IPS DF 4.7 (cell line): ENCODE data around the gene ADAMTS3.

Experiments used
- DNase-seq: peaks from one replicate; pipeline ENCODE4 v3.0.0-alpha.2; 2013; ENCODE audit warnings: low spot score; ENCODE audit errors: extremely low read depth

The ADAMTS3 gene

DNA sequence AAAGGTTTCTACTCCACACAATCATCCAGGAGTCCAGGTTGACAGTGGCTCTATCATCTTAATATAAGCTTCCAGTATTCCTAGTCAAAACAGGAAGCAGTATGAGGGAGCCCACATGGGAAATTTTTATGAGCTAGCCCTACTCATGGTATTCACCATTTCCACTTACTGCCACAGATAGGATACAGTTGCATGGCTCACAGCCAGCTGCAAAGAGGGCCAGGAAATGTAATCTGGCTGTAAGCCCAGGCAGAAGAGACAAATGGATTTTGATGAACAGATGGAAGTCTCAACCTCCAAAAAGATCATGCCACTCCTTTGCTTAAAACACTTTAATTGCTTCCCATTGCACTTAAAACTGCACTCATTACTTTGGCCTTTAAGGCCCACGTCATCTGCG is 150.6 kb downstream of the ADAMTS3 start:
- DNase-seq: no peak

DNA sequence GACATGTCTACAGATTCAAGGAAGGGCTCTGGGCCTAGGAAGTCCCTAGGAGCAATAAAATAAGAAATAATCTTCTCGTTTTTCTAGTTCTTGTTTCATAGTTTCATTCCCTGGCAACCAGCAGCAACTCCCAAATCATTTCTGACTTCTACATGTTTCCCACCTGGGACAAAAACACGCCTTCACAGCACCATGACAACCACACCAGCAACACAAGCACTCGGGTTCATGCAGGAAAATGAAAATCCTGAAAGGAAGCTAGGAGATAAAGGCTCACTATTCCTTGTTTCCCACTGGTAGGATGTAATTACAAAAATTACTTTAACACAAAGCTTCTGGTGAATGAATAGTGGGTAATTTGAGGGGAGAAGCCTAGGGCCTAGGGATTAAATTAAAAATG is 158.9 kb downstream of the ADAMTS3 start:
- no peak for DNase-seq

DNA sequence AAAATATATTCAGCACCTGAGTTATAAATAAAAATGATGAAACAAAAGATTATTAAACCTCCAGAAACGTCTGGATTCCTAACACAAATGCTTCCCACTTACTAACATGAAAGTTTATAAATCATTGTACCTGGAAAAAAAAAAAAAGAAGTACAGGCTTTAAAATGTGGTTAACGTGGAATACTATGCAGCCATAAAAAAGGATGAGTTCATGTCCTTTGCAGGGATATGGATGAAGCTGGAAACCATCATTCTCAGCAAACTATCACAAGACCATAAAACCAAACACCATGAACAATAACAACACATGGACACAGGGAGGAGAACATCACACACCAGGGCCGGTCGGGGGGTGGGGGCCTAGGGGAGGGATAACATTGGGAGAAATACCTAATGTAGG is 160.5 kb downstream of the ADAMTS3 start:
- DNase-seq: no peak

DNA sequence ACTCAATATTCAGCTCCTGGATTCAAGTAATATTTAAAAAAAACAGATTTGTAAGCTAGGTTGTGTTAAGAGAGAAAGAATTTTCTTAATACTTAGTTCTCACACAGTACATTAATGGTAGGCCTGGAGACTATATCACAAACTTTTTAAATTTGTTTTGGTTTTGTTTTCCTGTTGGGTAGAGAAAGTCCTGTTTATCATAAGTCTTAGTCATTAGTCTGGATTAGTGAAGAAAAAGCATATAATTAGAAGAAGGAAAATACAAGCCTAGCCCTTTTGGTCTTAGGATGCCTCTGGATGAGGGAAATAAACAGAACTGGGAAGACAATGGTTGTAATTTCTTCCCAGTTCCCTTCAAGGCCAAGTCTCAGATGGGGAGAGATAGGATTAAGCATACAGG is 163.6 kb downstream of the ADAMTS3 start:
- no peak for DNase-seq

DNA sequence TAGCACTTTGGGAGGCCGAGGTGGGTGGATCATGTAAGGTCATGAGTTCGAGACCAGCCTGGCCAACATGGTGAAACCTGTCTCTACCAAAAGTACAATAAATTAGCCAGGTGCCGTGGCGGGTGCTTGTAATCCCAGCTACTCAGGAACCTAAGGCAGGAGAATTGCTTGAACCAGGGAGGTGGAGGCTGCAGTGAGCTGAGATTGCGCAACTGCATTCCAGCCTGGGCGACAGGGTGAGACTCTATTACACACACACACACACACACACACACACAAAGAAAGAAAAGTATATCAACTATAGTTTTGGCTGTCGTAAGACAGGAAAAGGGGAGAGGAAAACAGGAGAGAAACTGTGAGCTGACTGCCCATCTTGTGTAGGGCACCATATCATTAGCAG is 171.7 kb downstream of the ADAMTS3 start:
- DNase-seq: no peak

DNA sequence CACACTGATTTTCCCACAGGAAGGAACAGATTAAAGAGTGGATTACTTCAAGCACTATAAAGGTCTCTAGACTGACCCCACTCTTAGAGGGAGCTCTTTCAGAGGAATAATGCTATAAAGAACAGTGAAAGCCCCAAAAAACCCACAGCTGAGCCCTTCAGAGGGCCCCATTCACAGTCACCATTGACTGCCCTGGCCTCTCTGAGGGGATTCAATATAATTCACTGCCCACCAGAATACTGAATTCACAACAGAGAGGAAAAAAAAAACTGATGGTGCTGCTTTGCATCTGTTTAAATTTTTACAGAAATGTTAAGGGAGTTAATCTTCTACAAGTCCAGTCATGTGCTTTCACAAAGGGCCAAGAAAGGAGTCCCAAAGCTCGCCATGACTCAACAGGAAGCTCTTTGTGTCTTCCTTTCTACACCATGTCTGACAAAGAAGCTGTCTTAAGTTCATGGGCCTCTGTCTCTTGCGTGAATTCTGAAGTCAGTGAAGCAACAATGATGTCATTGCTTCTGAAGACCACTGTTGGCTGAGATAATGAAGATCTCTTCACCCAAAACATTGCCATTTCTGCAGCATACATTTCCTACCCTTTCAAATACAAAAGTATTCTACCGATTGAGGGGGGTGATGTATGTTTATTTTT is 174.9 kb downstream of the ADAMTS3 start:
- DNase-seq: no peak

DNA sequence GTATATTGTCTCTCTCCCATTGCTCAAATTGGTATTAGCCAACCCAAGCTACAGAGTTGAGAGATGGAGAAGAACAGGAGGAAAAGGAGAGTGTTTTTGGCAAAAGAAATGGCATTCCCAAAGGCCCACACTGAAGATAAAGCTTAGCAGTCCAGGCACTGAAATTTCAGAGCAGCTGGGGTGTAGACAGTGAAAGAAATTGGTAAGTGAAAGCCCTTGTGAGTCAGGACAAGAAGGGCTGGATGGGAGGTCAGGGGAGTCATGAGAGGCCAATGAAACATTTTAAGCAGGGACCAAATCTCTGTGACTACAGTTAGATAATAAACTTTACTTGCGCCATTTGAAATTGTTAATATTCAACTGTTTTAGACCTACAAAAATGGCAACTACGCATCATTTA is 177.7 kb downstream of the ADAMTS3 start:
- DNase-seq: no peak

DNA sequence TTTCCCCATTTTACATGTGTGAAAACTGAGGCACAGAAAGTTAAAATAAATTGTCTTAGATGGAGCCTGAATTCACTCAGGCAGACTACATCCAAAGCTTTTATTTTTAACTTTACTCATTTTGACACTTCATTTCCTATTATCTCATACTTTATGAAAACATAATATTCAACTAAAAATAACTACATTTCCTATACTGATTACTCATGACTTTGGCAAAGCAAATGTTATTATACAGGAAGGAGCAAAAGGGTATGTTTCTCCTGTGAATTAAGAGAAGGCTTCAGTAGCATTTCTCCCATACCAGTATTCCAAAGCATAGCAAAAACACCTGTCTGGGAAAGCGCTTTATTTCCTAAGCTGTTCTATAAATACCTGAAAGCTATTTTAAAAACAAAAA is 178.6 kb downstream of the ADAMTS3 start:
- DNase-seq: no peak

DNA sequence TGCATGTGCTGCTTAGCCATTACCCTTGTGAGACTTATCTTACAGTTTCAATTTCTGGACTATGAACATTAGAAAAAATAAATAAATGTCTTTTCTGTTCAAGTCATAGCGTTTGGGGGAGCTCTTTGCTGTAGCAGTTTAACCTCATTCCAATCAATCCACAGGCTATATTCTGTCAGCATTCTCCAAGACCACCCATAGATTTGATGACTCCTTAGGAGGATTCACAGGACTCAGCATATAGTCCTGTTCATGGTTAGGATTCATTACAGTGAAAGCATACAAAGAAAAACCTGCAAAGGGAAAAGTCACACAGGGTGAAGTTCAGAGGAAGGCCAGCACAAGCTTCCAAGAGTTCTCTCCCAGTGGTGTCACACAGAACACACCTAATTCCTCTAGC is 180.5 kb downstream of the ADAMTS3 start:
- DNase-seq: no peak

DNA sequence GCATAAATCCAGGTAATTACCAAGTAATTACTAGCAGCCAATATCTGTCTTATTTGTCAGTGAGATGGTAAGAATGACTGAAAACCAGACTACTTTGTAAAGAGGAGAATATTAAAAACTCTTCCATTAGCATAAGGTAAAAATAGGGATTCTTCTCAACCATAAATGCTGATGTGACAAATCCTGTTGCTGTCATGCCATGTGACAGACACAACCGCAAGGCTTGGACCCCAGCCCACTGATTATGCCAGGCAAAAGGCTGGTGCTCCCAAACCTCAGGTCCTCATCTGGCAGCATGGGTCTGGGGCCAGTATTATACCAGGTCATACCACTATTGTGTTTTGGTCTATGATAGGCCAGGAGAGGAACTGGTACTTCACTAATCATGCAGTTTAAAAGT is 181.1 kb downstream of the ADAMTS3 start:
- DNase-seq: no peak

DNA sequence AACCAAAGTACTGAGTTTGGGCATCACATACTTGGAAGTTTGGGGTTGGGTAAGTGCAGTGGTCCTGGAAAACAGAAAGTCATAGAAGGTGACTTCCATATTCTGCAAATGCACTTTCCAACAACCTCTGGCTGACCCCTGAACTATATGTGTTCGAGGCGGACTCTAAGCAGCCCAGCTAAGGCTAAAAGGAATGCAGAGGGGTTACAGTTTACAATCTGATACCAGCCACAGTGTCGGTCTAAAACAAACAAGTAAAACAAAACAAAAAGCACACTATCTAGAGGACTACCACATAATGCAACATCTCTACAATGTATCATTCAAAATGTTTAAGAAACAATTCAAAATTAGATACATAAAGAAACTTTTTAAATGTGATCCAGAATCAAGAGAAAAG is 185.6 kb downstream of the ADAMTS3 start:
- DNase-seq: no peak

DNA sequence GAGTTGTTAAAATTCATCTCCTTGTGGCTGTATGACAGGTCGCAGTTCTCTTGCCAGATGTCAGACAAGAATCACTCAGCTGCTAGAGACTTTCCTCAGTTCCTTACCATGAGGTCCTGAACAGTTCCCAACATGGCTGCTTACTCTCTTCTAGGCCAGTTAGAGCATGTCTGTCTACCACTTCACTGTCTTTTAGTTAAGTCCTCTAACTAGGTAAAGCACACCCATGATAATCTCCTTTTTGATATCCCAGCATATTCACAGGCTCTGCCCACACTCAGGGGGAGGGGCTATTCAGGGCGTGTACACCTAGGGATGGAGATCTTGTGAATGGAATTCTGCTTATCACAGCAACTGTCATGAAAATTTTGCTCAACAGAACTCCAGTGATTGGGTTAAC is 190.1 kb downstream of the ADAMTS3 start:
- DNase-seq: no peak

DNA sequence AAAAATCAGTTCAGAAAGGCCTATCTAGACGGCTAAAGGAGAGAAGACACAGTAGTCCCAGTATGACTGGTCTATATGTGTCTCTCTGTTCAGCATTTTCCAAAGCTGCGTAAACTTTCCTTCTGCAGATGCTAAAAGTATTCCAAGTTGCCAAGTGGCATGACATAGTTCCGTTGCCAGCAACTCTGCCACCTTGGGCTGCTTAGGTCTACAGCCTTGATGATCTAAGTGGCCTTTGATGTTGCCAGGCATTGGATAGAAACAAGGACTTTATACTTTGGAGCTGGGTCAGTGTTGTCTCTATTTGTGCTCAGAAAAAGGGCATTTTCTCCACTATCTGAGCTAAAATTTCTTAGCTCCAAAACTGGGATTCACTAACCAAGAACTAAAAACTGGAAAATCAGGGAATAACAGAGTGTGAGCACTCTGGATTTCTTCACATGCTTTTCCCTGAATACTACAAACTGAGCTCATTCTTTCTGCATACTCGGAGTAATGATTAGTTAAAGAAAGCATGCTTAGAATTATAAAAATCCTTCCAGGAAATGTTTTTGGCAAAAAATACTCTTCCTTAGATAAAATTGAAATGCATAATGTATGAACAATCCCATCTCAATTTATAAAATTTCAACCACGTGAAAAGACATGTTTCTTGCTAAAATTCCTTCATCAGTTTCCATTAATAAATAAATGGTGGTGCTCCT is 191.4 kb downstream of the ADAMTS3 start:
- DNase-seq: no peak

DNA sequence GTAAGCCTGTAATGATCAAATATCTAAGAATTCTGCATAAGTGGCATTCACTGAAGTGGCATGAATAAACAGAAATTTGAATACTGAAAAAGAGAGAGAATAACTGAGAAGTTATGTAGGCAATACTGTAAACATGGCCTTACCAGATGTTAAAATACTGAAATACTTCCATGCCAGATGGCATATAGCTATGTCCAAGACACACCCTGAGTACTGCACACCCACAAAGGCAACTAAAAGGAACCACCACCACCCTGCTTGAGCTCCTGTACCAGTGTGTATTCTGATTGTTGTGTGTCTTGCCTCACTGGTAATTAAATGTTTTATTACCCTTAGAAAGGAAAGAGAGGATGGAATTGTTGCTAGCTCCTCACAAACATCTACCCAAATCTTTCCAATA is 192.1 kb downstream of the ADAMTS3 start:
- DNase-seq: no peak

DNA sequence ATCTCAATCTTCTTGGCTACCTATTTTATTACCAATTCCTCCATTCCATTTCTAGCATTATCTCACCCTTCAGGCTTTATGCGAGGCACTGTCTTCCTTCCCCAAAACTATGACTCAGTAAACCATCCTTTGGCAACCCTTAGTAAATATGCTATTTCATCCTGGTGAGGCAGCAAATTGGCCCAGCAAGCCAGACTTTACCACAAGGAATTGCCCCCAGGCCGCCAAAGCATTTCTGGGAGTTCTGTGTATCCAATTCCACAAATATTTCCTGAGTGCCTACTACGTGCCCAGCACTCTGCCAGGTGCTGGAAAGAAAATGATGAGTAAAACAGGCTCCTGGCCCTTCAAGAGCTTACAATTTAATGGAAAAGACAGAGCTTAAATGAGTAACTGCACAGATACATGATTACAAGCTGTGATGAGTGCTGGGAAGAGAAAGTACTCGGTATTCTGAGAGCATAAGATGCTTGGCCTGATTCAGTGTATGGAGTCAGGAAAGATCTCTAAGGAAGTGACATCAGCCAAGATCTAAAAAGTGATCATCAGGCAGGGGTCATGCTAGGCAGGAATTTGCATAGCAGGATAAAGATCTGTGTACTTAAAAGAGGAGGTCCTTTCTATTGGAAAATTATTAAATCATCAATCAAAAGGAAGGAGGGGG is 193.8 kb downstream of the ADAMTS3 start:
- no peak for DNase-seq

DNA sequence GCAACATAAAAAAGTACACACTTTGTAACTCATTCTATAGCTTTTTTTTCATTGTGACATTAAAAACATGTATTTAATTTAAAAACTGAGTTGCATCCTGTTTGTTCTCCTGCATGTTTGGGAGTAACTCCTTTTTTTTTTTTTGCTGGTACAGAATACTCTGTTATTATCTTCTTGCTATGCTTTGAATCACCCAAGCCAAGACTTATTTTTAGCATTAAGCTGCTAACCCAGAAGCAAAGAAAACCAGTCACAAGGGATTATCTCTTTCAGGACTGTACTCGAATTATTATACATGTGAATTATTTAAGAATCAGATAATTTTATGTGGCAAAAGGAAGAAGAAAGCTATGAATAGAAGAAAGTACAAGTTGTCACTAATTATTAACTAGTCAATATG is 194.9 kb downstream of the ADAMTS3 start:
- no peak for DNase-seq

DNA sequence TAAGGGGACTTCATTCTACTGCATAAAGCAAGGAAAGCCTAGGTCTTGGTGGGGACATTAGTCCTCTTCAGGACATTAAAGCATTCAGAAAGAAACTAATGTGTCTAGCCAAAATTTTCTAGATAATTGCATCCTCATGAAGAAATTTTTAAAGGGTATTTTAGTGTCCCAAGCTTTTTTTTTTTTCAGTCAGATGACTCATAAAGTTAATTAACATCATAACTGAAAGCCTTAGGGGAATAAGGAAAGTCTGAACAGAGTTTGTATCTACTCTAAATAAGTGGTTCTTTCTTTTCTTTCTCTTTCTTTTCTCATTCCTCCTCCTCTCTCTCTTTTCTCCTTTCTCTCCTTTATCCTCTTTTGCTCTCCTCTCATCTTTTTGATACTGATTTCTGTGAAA is 202.4 kb downstream of the ADAMTS3 start:
- DNase-seq: no peak

DNA sequence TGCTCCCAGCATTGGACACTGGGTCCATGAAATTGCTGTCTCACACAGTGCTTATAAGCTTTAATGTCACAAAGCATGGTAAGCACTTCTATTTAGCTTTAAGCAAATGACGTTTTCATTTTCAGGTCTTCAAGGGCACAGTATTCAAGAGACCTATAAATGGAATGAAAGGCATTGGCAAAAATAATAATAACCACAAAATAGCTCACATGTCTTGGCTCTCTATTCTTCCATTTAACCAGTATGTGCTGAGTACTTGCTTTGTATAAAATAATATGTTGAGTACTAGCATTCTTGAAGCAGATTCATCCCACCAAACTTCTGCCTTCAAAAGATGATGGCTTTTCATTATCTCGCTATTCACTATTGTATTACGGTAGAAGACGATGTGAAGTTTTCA is 203.0 kb downstream of the ADAMTS3 start:
- DNase-seq: no peak

DNA sequence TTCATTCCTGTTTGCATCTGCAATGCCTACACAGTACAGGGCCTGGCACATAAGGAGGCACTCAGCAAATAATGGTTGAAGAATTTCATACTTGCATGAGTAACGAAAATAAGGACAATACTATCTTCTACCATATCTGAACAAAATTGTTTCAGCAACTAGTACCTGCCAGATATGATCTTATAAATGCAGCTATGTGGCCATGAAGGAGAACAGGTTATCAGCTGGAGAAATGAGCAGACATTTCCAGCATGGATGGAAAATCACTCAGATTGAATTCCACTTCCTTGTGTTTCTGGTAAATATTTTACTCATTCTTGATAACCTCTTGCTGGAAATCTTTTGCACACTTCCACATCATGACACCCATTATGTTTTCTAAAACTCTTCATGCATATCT is 204.0 kb downstream of the ADAMTS3 start:
- DNase-seq: no peak

DNA sequence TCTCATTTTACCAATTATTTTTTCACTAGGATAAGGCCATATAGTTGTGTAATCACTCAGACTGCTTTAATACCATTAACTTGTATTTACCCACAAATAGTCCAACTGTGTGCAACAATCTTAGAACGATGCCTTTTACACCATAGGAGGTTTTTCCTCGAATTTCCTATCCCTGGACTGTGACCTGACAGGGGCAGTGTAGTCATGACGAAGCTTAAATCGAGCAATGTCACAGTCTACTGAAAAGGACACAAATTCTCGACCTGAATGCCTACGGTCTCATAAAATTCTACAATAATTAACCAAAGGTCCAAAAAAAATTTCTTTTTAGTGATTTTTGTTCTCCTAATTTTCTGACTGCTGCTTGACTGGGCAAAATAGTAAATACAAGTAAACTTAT is 208.9 kb downstream of the ADAMTS3 start:
- no peak for DNase-seq

DNA sequence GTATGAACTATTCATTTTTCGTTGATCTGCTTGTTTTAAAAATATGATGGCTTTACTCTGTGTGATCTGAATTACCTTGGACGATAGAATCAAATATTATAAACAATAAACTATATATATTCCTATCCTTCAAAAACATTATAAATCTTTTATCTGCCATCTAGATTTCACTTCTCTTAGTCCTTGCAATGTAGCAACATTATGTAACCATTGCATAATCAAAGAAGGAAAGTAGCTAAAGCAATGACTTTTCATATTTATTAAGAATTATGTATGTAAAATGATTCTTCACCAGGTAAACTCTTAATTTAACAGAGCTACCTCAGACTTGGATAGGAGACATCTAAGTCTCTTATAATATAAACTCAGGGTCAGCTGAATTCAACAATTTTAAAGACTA is 210.5 kb downstream of the ADAMTS3 start:
- no peak for DNase-seq

DNA sequence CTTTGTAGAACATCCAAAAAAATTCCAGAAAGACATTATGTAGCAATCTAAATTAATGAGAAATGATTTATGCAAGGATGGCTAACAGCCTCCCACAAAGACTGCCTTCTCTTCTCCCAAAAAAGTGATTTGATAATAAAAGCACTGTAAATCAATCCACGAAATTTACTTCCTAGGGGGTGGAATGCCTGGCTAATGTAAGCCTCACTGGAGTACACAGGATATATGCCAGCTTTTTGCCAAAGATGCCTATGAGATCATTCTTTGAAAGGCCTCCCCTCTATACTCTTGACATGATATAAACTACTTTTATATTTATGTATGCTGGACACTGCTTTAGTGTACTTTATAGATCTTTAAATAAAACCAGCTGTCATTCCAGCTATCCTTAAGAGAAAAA is 211.1 kb downstream of the ADAMTS3 start:
- no peak for DNase-seq

DNA sequence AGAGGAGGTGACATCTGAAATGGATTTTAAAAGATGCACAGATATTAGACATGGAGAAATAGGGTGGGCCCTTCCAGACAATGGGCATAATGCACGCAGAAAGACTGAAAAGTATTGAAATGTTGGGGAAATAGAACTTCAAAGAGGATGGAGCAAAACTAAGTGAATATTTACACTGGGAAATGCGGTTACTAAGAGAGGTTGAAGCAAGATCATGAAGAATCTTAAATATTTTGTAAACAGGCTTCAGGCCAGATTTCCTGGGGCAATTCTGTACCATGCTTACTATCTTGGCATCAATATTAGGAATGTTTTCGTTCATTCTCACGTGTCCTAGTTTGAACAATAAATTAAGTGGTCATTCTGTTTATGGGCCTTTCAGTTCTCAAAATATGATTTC is 216.3 kb downstream of the ADAMTS3 start:
- no peak for DNase-seq
